Measurements from ENCODE around the gene TIMP2.
"Not testable (repeated sequence)": the region's sequence is repeated elsewhere in the genome, so short reads cannot be mapped to it uniquely, and the experiment has no call there.

Gene TIMP2

DNA sequence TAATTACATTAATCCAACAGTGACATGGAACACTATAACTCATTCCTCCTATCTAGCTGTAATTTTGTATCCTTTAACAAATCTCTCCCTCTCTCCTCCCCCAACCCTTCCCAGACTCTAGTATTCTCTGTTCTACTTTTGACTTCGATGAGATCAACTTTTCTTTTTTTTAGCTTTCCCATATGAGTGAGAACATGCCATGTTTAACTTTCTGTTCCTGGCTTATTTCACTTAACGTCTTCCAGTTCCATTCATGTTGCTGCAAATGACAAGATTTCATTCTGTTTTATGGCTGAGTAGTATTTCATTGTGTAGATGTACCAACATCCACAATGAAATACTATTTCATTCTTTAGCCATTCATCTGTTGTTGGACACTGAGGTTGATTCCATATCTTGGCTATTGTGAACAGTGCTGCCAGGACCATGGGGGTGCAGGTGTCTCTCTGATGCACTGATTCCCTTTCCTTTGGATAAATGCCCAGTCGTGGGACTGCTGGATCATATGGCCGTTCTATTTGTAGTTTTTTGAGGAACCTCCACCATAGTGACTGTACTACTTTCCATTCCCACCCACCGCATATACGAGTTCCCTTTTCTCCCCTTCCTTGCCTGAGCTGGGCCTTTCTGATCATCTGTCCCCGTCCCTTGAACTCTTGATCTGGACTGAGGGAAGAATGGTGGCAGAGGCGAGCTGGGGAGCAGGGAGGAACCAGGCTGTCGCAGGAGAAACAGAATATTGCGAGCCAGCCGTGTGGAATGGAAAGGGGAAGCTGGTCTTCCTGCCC, 14.5 kb downstream of the TIMP2 start:
- Mint-ChIP-seq H3K4me1 (ENCODE audit: low read depth) (peaks cover 1% of the 10 kb centered on the region), H3K27ac (peak overlapping the region; percentile 1), H3K27me3 (no peaks in the 10 kb centered on the region), H3K4me3 (no peak overlapping the region), H3K36me3 (ENCODE audit: low read depth) (no peaks in the 10 kb centered on the region), H3K9me3 (no peaks in the 10 kb centered on the region)

DNA sequence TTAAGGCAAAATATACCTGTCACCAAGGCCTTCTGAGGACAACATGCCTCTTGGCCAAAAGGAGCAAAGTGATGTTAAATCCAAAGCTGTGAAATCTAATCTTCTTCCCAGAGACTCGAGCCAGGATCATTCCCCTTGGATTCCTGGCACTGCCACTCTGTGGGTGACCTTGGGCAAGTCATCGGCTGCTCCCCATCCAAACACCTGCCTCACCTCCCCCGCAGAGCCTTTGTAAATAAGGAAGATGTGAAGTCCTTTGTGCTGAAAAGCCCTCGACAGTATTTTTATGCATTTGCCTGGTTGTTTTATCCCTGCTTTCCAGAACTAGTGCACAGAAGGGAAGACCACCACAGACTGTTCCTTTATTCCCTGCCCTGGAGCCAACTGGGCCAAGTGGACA, 16.8 kb downstream of the TIMP2 start:
- no peaks in the 10 kb centered on the region for H3K9me3 Mint-ChIP-seq
- H3K4me1 Mint-ChIP-seq (ENCODE audit: low read depth), result peaks cover 5% of the 10 kb centered on the region
- no peak overlapping the region for H3K27ac Mint-ChIP-seq

DNA sequence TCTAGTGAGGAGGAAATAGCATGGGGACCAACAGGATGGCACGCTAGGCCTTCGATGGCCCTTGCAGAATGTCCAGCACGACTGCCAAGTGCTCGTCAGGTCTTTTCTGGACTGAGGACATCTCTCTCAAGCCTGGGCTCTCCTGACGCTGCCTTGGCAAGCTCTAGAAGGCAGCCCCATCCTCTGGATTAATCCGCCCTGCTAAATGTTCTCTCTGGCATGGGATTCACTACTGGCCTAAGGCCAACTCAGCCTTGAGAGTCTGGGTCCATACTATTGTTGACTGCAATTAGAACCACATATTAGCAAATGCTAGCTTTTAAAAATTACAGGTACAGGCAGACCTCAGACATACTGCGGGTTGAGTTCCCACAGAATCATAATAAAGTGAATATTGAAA, 19.6 kb downstream of the TIMP2 start:
- Mint-ChIP-seq H3K27me3 (no peaks in the 10 kb centered on the region), H3K27ac (no peak overlapping the region), H3K36me3 (ENCODE audit: low read depth) (no peaks in the 10 kb centered on the region), H3K4me3 (no peak overlapping the region), H3K4me1 (ENCODE audit: low read depth) (peaks cover 12% of the 10 kb centered on the region), H3K9me3 (no peaks in the 10 kb centered on the region)

More for the DNA sequence above, 16.8 kb downstream of the TIMP2 start:
- Mint-ChIP-seq H3K36me3 (ENCODE audit: low read depth) (no peaks in the 10 kb centered on the region), H3K27me3 (no peaks in the 10 kb centered on the region), H3K4me3 (no peak overlapping the region)

DNA sequence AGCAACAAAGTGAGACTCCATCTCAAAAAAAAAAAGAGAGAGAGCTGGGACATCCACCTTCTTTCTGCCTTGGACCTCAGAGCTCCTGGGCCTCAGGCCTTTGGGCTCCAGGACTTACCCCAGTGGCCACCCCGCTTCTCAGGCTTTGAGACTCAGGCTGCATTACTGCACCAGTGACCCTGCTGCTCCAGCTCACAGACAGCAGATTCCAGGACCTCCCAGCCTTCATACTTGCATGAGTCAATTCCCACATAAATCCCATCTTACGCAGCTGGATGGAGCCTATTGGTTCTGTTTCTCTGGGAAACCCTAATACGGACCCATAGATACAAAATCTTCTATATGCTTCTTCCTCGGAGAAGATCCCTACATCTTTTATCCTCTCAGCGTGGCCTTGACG, 20.1 kb downstream of the TIMP2 start:
- Mint-ChIP-seq H3K27me3 (no peaks in the 10 kb centered on the region), H3K36me3 (ENCODE audit: low read depth) (no peaks in the 10 kb centered on the region), H3K9me3 (no peaks in the 10 kb centered on the region), H3K27ac (no peak overlapping the region), H3K4me1 (ENCODE audit: low read depth) (peaks cover 12% of the 10 kb centered on the region), H3K4me3 (no peak overlapping the region)

DNA sequence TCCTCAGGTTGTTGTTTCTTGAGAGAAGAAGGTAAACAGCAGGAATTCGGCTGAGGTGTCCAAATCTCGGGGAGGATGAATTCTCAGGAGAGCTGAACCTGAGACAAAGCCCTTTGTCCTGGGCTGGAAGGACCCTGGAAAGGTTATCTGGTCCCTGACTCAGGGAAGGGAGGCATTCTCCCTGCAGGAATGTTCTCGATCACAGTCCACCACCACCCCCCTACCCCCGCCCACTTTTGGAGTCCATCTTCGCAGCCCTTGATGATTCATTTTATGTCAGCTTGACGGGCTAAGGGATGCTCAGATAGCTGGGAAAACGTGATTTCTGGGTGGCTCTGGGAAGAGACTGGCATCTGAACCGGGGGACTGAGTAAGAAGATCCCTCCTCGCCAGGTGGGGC, 20.8 kb downstream of the TIMP2 start:
- Mint-ChIP-seq H3K27me3 (no peaks in the 10 kb centered on the region), H3K4me3 (no peak overlapping the region), H3K36me3 (ENCODE audit: low read depth) (no peaks in the 10 kb centered on the region), H3K27ac (no peak overlapping the region), H3K4me1 (ENCODE audit: low read depth) (peaks cover 12% of the 10 kb centered on the region), H3K9me3 (no peaks in the 10 kb centered on the region)

DNA sequence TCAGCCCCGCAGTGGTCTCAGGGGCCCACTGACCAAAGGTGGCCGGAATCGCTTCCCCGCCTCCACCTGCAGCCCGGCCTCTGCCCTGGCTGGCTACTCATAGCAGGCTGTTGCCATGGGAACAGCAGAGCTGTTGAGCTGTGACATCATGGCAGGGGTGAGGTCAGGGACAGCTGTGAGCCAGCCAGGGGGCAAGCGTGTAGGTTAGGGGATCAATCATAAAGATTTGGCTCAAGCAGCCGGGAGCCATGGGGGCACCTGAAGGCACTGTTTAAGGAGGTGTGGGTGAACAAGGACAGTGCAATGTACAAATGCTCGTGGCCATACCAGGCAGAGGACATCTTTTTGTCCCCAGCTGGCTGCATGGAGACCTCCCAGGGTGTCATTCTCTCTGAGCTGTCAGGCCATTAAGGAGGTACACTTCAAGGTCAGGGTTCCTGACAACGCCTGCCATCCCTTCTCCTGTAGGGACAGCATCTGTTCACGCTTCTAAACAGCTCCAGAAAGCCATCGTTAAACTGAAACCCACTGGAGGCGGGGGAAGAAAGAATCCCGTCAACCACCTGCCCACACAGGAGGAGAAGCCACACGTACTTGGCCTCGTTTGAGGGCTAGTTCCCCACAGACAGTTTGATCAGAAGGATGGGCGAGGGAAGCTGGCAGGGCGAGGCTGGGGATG, 21.9 kb downstream of the TIMP2 start, which contains the start of gene CEP295NL:
Gene CEP295NL, minus strand, starts transcription at position 101 of the 679 bp plus-strand sequence. CDS start 1,373 bp downstream, outside the sequence.
- H3K27me3 Mint-ChIP-seq, result no peaks in the 10 kb centered on the region
- H3K4me3 Mint-ChIP-seq, result no peak within 1 kb of the TSS
- H3K27ac Mint-ChIP-seq, result no peak within 1 kb of the TSS
- H3K36me3 Mint-ChIP-seq (ENCODE audit: low read depth), result no peaks in the 10 kb centered on the region
- peaks cover 12% of the 10 kb centered on the region for H3K4me1 Mint-ChIP-seq (ENCODE audit: low read depth)
- H3K9me3 Mint-ChIP-seq, result no peaks in the 10 kb centered on the region

DNA sequence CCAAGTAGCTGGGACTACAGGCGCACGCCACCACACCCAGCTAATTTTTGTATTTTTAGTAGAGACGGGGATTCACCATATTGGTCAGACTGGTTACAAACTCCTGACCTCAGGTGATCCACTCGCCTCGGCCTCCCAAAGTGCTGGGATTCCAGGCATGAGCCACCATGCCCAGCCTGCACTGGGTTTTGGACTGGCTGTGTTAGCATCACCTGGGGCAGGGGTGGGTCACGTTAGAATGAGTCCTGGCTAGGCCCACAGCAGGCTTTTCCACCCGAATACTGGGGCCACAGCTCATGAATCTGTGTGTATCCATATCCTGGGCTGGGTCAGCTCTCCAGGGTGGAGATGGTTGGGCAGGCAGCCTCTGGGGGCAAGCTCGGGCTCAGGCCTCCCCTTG, 23.0 kb downstream of the TIMP2 start:
- H3K27ac Mint-ChIP-seq; H3K9me3 Mint-ChIP-seq; H3K36me3 Mint-ChIP-seq (ENCODE audit: low read depth); H3K27me3 Mint-ChIP-seq; H3K4me3 Mint-ChIP-seq: not testable (repeated sequence)
- H3K4me1 Mint-ChIP-seq (ENCODE audit: low read depth), result peaks cover 12% of the 10 kb centered on the region

DNA sequence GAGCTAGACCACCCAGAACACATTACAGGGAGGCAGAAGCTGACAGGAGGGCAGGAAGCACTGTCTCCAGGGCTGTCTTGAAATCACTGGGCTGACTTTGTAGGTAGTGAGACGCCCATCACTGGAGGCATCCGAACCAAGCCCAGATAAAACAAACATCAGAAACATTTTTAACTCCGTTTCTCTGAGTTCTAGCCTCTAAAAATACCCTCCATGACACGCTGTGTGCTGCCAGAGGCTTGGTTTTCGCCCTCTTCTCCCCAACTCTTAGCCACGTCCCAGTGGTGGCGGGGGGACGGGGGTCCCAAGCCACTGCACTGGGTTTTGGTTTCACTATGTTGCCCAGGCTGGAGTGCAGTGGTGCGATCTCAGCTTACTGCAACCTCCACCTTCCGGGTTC, 23.4 kb downstream of the TIMP2 start:
- H3K27me3 Mint-ChIP-seq, result no peaks in the 10 kb centered on the region

DNA sequence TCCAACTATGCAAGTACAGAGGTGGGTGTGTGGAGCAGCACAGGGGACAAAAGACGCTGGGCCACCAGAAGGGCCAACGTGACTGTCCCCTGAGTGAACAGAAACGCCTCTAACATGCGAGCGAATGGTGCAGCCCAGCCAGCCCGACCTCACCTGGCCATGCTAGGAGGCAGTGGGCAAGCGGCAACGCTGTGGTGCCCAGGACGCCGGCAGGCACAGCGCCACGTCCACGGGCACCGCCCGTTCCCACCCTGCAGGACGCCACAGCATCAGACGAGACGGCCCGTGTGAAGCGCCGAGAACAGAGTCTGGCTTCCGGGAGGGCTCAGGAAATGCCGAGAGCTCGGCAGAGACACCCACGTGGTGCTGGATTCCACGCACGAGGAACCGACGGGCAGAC, 24.4 kb downstream of the TIMP2 start:
- H3K36me3 Mint-ChIP-seq (ENCODE audit: low read depth), result no peaks in the 10 kb centered on the region
- H3K4me1 Mint-ChIP-seq (ENCODE audit: low read depth), result peaks cover 12% of the 10 kb centered on the region
- H3K27me3 Mint-ChIP-seq, result no peaks in the 10 kb centered on the region
- no peak overlapping the region for H3K4me3 Mint-ChIP-seq
- H3K9me3 Mint-ChIP-seq, result no peaks in the 10 kb centered on the region
- no peak overlapping the region for H3K27ac Mint-ChIP-seq

More for the DNA sequence above, 23.4 kb downstream of the TIMP2 start:
- Mint-ChIP-seq H3K9me3 (no peaks in the 10 kb centered on the region), H3K36me3 (ENCODE audit: low read depth) (no peaks in the 10 kb centered on the region), H3K4me3 (no peak overlapping the region), H3K27ac (no peak overlapping the region), H3K4me1 (ENCODE audit: low read depth) (peaks cover 12% of the 10 kb centered on the region)

DNA sequence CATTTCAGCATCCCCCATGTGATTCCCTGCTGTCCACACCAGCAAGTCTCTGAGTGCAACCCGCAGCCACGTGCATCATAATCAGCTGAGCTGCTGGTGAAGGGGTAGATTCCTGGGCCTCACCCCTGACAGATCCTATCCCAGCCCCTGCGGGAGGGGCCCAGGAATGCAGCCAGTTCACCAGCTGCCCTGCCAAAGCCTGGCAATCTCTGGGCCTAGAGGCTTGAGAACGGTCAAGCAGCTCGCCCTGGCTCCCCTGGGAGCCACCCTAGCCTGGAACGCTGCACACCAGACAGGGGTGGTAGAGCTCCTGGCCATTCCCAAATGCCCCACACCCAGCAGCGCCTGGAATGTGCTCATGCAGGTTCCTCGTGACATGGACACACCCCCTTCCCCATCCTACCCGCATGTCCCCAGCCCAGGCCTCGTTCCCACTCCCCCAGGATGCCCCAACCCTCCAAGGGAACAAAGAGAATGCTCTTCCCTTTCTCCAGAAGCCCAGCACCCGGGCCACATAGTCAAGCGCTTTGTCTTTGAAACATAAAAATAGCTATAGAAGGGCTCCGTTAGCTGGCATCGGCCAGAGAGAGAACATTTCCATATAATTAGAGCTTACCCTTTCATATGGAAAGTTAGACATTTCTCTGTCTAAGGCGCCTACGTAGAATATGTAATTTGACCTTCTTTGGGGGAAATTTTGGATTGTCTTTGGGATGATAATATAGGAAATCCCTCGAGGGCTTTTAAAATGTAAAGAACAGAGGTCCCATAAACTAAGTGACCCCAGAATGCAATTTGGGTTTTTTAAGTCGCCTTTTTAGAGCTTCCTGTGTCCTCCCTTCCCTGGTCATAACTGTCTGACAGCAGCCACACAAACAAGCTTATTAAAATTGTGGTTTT, 25.6 kb downstream of the TIMP2 start:
- Mint-ChIP-seq H3K27ac (no peak overlapping the region), H3K9me3 (no peaks in the 10 kb centered on the region), H3K27me3 (no peaks in the 10 kb centered on the region), H3K4me3 (no peak overlapping the region), H3K36me3 (ENCODE audit: low read depth) (no peaks in the 10 kb centered on the region), H3K4me1 (ENCODE audit: low read depth) (peaks cover 12% of the 10 kb centered on the region)

DNA sequence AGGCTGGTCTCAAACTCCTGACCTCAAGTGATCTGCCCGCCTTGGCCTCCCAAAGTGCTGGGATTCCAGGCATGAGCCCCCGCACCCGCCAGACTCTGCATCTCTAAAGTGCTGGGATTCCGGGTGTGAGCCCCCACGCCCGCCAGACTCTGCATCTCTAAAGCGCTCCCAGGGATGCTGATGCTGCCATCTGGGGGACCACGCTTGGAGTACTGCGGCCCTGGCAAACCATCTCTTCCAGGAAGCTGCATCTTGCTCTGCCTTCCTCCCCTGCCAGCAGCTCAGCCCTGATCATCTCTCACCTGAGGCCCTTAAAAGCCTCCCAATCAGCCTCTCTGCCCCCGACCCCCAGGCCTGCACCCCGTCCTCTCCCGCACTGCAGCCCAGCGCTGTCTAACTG, 26.2 kb downstream of the TIMP2 start:
- no peak overlapping the region for H3K4me3 Mint-ChIP-seq
- H3K9me3 Mint-ChIP-seq, result no peaks in the 10 kb centered on the region
- H3K27ac Mint-ChIP-seq, result no peak overlapping the region
- no peaks in the 10 kb centered on the region for H3K27me3 Mint-ChIP-seq
- peaks cover 12% of the 10 kb centered on the region for H3K4me1 Mint-ChIP-seq (ENCODE audit: low read depth)
- H3K36me3 Mint-ChIP-seq (ENCODE audit: low read depth), result no peaks in the 10 kb centered on the region

DNA sequence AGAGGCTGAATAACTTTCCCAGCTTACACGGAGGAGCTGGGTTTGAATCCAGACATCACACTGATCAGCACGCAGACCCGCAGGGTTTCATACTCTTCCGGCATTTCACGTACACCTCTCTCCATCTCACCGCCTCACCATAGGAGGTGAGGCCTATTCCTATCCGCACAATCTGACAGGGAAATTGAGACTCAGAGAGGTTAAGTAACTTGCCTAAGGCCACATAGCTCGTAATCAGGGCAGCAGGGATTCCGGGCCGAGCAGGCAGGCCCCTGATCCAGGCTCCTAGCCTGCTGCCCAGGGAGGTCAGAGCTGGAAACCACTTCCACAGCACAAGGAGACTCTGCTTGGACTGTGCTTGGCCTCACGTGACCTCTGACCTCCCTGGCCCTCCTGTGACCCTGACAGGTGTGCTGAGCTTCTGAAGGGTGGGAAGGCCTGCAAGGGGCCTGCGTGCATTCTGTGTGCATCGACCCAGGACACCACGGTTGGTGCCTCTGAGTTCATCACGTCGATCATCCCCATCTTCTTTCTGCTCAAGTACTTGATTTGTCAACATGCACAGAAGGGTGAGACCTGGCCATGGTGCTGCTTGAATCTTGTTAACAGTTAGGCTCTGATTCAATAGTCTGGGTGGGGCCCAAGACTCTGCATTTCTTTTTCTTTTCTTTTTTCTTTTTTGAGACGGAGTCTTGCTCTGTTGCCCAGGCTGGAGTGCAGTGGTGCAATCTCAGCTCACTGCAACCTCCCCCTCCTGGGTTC, 26.9 kb downstream of the TIMP2 start:
- H3K9me3 Mint-ChIP-seq, result no peaks in the 10 kb centered on the region
- no peak overlapping the region for H3K4me3 Mint-ChIP-seq
- H3K27ac Mint-ChIP-seq, result no peak overlapping the region
- H3K27me3 Mint-ChIP-seq, result no peaks in the 10 kb centered on the region
- H3K4me1 Mint-ChIP-seq (ENCODE audit: low read depth), result peaks cover 5% of the 10 kb centered on the region
- no peaks in the 10 kb centered on the region for H3K36me3 Mint-ChIP-seq (ENCODE audit: low read depth)

DNA sequence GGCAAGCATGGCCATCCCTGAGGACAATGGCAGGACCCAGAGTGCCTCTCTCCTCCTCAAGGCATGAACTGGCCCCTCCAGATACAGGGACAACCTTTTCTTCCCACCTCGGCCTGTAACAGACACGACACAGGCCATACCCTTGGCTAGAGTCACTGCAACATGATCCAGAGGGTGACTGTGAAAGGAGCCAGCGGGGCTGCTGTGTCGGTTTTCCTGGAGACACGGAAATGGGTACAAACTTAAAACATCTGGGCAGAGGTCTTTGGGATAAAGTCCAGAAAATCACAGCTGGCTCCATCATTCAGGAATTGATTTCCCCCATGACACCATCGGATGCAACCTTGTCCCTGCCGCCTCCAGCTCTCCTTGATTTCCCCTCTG, 27.5 kb downstream of the TIMP2 start:
- Mint-ChIP-seq H3K9me3 (no peaks in the 10 kb centered on the region), H3K27ac (no peak overlapping the region)

DNA sequence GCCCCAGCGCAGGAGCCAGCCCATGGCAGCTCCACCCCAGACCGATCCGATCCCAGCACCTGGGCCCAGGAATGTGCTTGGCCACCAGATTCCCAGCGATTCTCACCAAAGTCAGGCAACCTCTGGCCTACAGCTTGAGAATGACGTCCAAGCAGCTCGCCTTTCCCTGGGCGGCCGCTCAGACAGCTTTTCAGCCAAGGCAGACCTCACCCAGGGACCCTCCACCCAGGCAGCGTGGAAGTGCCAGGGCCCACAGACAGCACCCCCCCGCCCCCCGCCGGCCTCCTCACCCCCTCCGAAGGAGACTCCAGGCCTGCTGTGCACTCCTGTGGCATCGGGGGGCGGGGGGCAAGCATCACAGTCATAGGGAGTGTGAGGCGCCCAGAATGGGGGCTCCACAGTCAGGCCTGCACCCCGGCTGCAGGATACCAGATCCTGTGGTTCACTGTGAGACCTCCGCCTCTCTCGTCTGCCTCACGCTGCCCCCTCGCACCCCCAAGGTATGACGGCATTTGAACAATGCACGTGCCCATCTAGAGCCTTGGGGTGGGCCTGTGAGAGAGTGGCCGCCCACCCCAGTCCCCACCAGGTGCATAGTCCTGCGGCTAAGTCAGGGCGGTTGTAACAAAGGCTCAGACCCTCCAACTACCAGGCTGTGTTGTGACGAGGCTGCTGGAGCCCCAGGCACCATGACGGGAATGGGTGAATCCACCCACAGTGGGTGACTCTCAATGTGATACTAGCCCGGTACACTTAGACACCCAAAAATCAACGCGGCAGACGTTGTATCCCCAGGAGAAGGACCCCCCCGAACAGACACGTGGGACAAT, 28.1 kb downstream of the TIMP2 start:
- Mint-ChIP-seq H3K9me3 (no peaks in the 10 kb centered on the region), H3K4me1 (ENCODE audit: low read depth) (peaks cover 6% of the 10 kb centered on the region), H3K36me3 (ENCODE audit: low read depth) (no peaks in the 10 kb centered on the region), H3K27me3 (no peaks in the 10 kb centered on the region), H3K4me3 (no peak overlapping the region), H3K27ac (no peak overlapping the region)

More for the DNA sequence above, 27.5 kb downstream of the TIMP2 start:
- Mint-ChIP-seq H3K36me3 (ENCODE audit: low read depth) (no peaks in the 10 kb centered on the region), H3K4me1 (ENCODE audit: low read depth) (peaks cover 4% of the 10 kb centered on the region), H3K27me3 (no peaks in the 10 kb centered on the region), H3K4me3 (no peak overlapping the region)
